Mucosa of gallbladder (tissue), 1 donor: ENCODE results near the gene GPC2. TPM values are rescaled to one million over a fixed set of nuclear protein-coding genes. Genes with fewer than 3 reads are reported as not detected.
A peak's percentile ranks its signal among the peaks of the same experiment; 100 is the strongest.

ENCODE experiments used
- DNase-seq: peaks from one replicate; pipeline ENCODE4 v3.0.0-alpha.2; 2020; ENCODE audit warnings: low spot score
- total RNA-seq: library from RNA; stranded (reverse); gene quantifications from one replicate; pipeline ENCODE4 v1.2.1, GENCODE V29; 2021
- donor health status: DM: no; HTN: no; CAD: no.

The GPC2 gene
- total RNA-seq, 1 donor from 2014 or later, result 5.6 TPM

- DNase-seq, result peak; percentile 84
Measured at GRCh38 chr7:100122067-100122466, 55.1 kb downstream of the GPC2 start.

GRCh38 chr7:100120733-100121036, 56.5 kb downstream of the GPC2 start:
- no peak for DNase-seq

- peak; percentile 66 for DNase-seq
Measured at GRCh38 chr7:100119970-100120732, 57.0 kb downstream of the GPC2 start.

Other genes with a start within 250 kb of the GPC2 start
- 0.26 TPM for gene GJC3, start 247.8 kb downstream of the GPC2 start, total RNA-seq
- 104 TPM for gene AZGP1, start 201.3 kb downstream of the GPC2 start, total RNA-seq
- 173 TPM for gene ZKSCAN1, start 161.8 kb downstream of the GPC2 start, total RNA-seq
- 12.7 TPM for gene ZSCAN21, start 127.6 kb downstream of the GPC2 start, total RNA-seq
- 30.4 TPM for gene ZNF3, start 95.7 kb downstream of the GPC2 start, total RNA-seq
- 113 TPM for gene COPS6, start 88.4 kb downstream of the GPC2 start, total RNA-seq
- gene MCM7, start 76.0 kb downstream of the GPC2 start, total RNA-seq, result 58.2 TPM
- gene AP4M1, start 75.7 kb downstream of the GPC2 start, total RNA-seq, result 34.1 TPM
- 65.3 TPM for gene TAF6, start 58.0 kb downstream of the GPC2 start, total RNA-seq
- gene CNPY4, start 57.7 kb downstream of the GPC2 start, total RNA-seq, result 34.0 TPM
- gene MBLAC1, start 50.4 kb downstream of the GPC2 start, total RNA-seq, result 4.3 TPM
- gene LAMTOR4, start 28.5 kb downstream of the GPC2 start, total RNA-seq, result 154 TPM
- gene TRAPPC14, start 18.7 kb downstream of the GPC2 start, total RNA-seq, result 37.1 TPM
- 11.2 TPM for gene GAL3ST4, start 8.8 kb downstream of the GPC2 start, total RNA-seq
- 3.6 TPM for gene STAG3, start 537 bp upstream of the GPC2 start, total RNA-seq
- gene PVRIG, start 42.6 kb upstream of the GPC2 start, total RNA-seq, result 3.1 TPM
- not detected for gene SPDYE3, start 130.3 kb upstream of the GPC2 start, total RNA-seq
- gene PILRB, start 180.7 kb upstream of the GPC2 start, total RNA-seq, result 70.3 TPM
- 8.0 TPM for gene PILRA, start 196.1 kb upstream of the GPC2 start, total RNA-seq